Measurements from ENCODE around the gene DNAL1. TPM values are rescaled to one million over a fixed set of nuclear protein-coding genes. Genes with fewer than 3 reads are reported as not detected.

Gene DNAL1
- total RNA-seq, 4 donors from 2014 or later, result 5.9 to 11.7 (median 8.1) TPM

GRCh38 chr14:73725116-73726024 lies 80.6 kb downstream of the DNAL1 start:
- no peak for TF ChIP-seq CTCF (IDR thresholded peaks at IDR 0.05; ENCODE audit: low read depth)

GRCh38 chr14:73726025-73726961 lies 81.5 kb downstream of the DNAL1 start:
- no peak for TF ChIP-seq CTCF (IDR thresholded peaks at IDR 0.05; ENCODE audit: low read depth)

- TF ChIP-seq CTCF (IDR thresholded peaks at IDR 0.05; ENCODE audit: low read depth), result no peak
Measured at GRCh38 chr14:73727166-73727565, 82.4 kb downstream of the DNAL1 start.

- no peak for TF ChIP-seq CTCF (IDR thresholded peaks at IDR 0.05; ENCODE audit: low read depth)
Measured at GRCh38 chr14:73728717-73729330, 84.0 kb downstream of the DNAL1 start.

DNA sequence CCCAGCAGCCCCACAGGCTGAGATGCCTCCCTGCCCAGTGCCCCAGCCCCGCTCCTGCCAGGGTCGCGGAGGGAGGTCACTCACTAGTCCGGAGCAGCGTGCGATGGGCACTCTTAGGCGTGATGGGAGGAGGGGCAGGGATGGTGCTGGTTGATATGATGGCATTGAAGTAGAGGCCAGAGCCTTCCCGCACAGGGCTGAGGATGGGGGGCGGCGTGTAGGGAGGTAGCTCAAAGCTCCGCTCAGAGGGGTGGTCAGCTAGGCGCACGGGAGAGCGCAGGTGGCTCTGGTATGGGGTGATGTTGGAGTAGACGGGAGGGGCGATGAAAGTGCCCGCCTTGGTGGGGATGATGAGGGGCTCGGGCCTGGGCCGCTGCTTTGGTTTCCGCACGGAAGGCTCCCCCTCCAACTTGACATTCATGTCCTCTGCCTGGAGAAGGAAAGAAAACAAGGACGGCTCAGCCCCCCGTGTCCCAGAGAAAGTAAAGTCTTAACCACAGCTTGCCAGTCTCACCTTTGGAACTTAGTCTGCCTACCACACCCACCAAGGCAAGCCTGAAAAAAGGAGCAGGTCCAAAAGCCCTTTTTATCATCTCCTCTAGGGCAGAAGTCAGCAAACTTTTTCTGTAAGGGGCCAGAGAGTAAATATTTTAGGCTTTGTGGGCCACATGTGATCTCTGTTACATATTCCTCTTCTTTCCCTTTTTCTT lies 84.9 kb downstream of the DNAL1 start:
- no peak for TF ChIP-seq CTCF (IDR thresholded peaks at IDR 0.05; ENCODE audit: low read depth)

DNA sequence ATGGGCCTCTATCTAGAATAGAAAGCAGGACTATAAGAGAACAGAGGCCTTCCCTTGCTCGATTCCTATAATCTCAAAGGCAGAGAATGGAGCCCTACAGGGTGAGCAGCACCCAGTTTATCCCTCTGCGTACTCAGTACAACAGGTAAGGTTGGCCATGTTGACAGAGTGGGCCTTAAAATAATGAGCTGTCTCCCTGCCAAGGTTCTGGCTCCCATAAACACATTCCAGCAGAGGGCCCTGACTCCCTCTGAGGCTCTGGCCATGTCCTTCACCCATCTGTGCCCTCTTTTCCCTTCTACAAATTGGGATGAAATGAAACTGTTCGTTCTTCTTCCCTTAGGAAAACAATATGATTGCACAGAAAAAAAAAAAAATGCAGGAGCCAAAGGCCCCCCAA lies 86.3 kb downstream of the DNAL1 start:
- TF ChIP-seq CTCF (IDR thresholded peaks at IDR 0.05; ENCODE audit: low read depth), result no peak
